Endothelial cell of umbilical vein (primary cell): ENCODE measurements around the gene BPI. TPM values are rescaled to one million over a fixed set of nuclear protein-coding genes. Genes with fewer than 3 reads are reported as not detected.

ENCODE experiments used
- BruUV-seq: library from RNA; stranded (reverse); fragments of 400-500 nt; replicated peaks from 2 replicates; lab custom pipeline; 2021; lab: Mats Ljungman, UMichigan
- CTCF ChIA-PET: fragments of 300-600, 350-600 bp; sonication (Branson Sonifier 250); formaldehyde crosslinking; loops from one replicate; lab custom pipeline; 2021; ENCODE audit warnings: antibody characterized with exemption, inconsistent platforms; lab: Charles Lee
- POLR2A ChIA-PET: fragments of 300-600, 350-600 bp; sonication (Branson Sonifier 250); formaldehyde crosslinking; loops from one replicate; lab custom pipeline; 2021; ENCODE audit warnings: antibody characterized with exemption, inconsistent platforms; lab: Charles Lee
- DNase-seq: peaks from one replicate; pipeline ENCODE4 v3.0.0-alpha.2; 2011; ENCODE audit warnings: low read depth, low spot score
- FAIRE-seq: peaks from 2 replicates; lab custom pipeline; 2011; peaks lifted over from hg19 to GRCh38; lab: Jason Lieb, UNC
- H2AFZ ChIP-seq: 2 replicates; pipeline ENCODE4 v1.6.0; 2012; ENCODE audit warnings: low read depth, low read length, control low read depth, inconsistent platforms
- H3K27ac ChIP-seq: 2 replicates; pipeline ENCODE4 v1.5.1; 2011; ENCODE audit warnings: low read depth, mild to moderate bottlenecking, control low read depth, low read length, moderate library complexity; ENCODE audit not compliant: insufficient read depth
- H3K27me3 ChIP-seq, 2 experiments: 2 replicates each; pipeline versions ENCODE4 v1.6.0 to v1.6.1; 2011; ENCODE audit warnings: low read length in 2 of 2, mixed read lengths in 1 of 2; ENCODE audit not compliant: control insufficient read depth in 2 of 2, insufficient read depth in 2 of 2
- H3K36me3 ChIP-seq, 2 experiments: 2 replicates in 1 of 2; 3 replicates in 1 of 2; pipeline ENCODE4 v1.5.1; 2011; ENCODE audit warnings: low read length in 2 of 2, mild to moderate bottlenecking in 1 of 2, moderate library complexity in 1 of 2; ENCODE audit not compliant: control insufficient read depth in 2 of 2, insufficient read depth in 2 of 2; ENCODE audit errors: extremely low read depth in 1 of 2
- H3K4me1 ChIP-seq: 3 replicates; pipeline ENCODE4 v1.5.1; 2011; ENCODE audit warnings: mild to moderate bottlenecking, low read length; ENCODE audit not compliant: control insufficient read depth, insufficient read depth; ENCODE audit errors: extremely low read depth
- H3K4me2 ChIP-seq: 2 replicates; pipeline ENCODE4 v1.6.1; 2011; ENCODE audit warnings: low read length, control low read depth, mixed read lengths; ENCODE audit not compliant: insufficient read depth
- H3K4me3 ChIP-seq, 3 experiments: fragments of 200-600 bp in 1 of 3; sonication (generic), shearing (Covaris generic) in 1 of 3; replicated peaks in 1 of 3; 2 replicates each; pipeline ENCODE4 v1.5.1; 2011 to 2016; ENCODE audit warnings: control low read depth in 3 of 3, low read length in 3 of 3, mild to moderate bottlenecking in 2 of 3, inconsistent platforms in 1 of 3, low read depth in 1 of 3, moderate library complexity in 1 of 3; ENCODE audit not compliant: insufficient read depth in 1 of 3
- H3K79me2 ChIP-seq: 2 replicates; pipeline ENCODE4 v1.6.0; 2012; ENCODE audit warnings: low read length, inconsistent platforms; ENCODE audit not compliant: control insufficient read depth, insufficient read depth
- H3K9ac ChIP-seq: replicated peaks from 2 replicates; pipeline ENCODE3; 2011; ENCODE audit warnings: low read length, control low read depth; ENCODE audit not compliant: insufficient read depth; ENCODE audit errors: extremely low read depth
- H3K9me1 ChIP-seq: replicated peaks from 3 replicates; pipeline ENCODE4 v1.6.0; 2011; ENCODE audit warnings: mild to moderate bottlenecking, low read length; ENCODE audit not compliant: control insufficient read depth, insufficient read depth; ENCODE audit errors: extremely low read depth
- H3K9me3 ChIP-seq: replicated peaks from 2 replicates; pipeline ENCODE4 v1.5.1; 2012; ENCODE audit warnings: low read length, inconsistent platforms; ENCODE audit not compliant: control insufficient read depth, insufficient read depth
- H4K20me1 ChIP-seq: replicated peaks from 2 replicates; pipeline ENCODE3; 2011; ENCODE audit warnings: mild to moderate bottlenecking, low read length; ENCODE audit not compliant: control insufficient read depth, insufficient read depth; ENCODE audit errors: extremely low read depth
- CTCF ChIP-seq, 2 donors: IDR thresholded peaks; 1 replicate in 1 of 2; 2 replicates in 1 of 2; pipeline ENCODE4 v1.5.1; 2011; ENCODE audit warnings: low read length in 2 of 2, mild to moderate bottlenecking in 2 of 2, moderate library complexity in 2 of 2, control low read depth in 1 of 2, inconsistent platforms in 1 of 2, low read depth in 1 of 2; ENCODE audit not compliant: insufficient read depth in 1 of 2; ENCODE audit errors: extremely low read depth in 1 of 2
- EZH2 ChIP-seq: IDR thresholded peaks from 2 replicates; pipeline ENCODE4 v1.6.1; 2012; ENCODE audit warnings: borderline replicate concordance, low read depth, mild to moderate bottlenecking, moderate library complexity, low read length, inconsistent platforms; ENCODE audit not compliant: severe bottlenecking
- FOS ChIP-seq: IDR thresholded peaks from 2 replicates; pipeline ENCODE4 v1.6.1; 2011; ENCODE audit warnings: mild to moderate bottlenecking, low read length, moderate library complexity, borderline replicate concordance; ENCODE audit not compliant: insufficient read depth
- GATA2 ChIP-seq: IDR thresholded peaks from 2 replicates; pipeline ENCODE4 v1.7.0; 2011; ENCODE audit warnings: low read depth, mild to moderate bottlenecking, moderate library complexity, mixed read lengths, low read length; ENCODE audit not compliant: insufficient read length, insufficient read depth
- JUN ChIP-seq: IDR thresholded peaks from 2 replicates; pipeline ENCODE4 v1.6.1; 2011; ENCODE audit warnings: borderline replicate concordance, low read depth; ENCODE audit not compliant: insufficient read length, insufficient read depth
- MAX ChIP-seq: IDR thresholded peaks from 2 replicates; pipeline ENCODE4 v1.6.1; 2011; ENCODE audit not compliant: insufficient read depth, insufficient read length
- MYC ChIP-seq: IDR thresholded peaks from one replicate; pipeline ENCODE4 v1.6.1; 2011; ENCODE audit warnings: mild to moderate bottlenecking, low read depth, low read length
- POLR2A ChIP-seq: IDR thresholded peaks from 2 replicates; pipeline ENCODE4 v1.6.1; 2012; ENCODE audit warnings: low read depth, mild to moderate bottlenecking, control low read depth, low read length
- POLR2AphosphoS5 ChIP-seq: IDR thresholded peaks from 2 replicates; pipeline ENCODE4 v1.6.1; 2012; ENCODE audit warnings: low read depth, mild to moderate bottlenecking, control low read depth, low read length, moderate library complexity; ENCODE audit not compliant: insufficient read depth
- dilution Hi-C: fragments of 300-500 bp; cut with MboI; formaldehyde crosslinking; loops from one replicate; pipeline ENCODE4 v1.15.0; 2019; ENCODE audit warnings: low sequenced_read_pairs; ENCODE audit not compliant: extremely low pct_ligation_motif_present
- intact Hi-C: fragments of 100-400 bp; cut with micrococcal nuclease; formaldehyde crosslinking; loops from one replicate; pipeline ENCODE4 v1.10.0; 2022
- polyA plus RNA-seq, 4 experiments: library from polyadenylated mRNA; depleted of rRNA in 3 of 4; stranded (reverse) in 3 of 4; unstranded in 1 of 4; fragments of >200 nt; gene quantifications; 2 replicates each; pipeline versions ENCODE4 v1.2.1 to v1.2.3, GENCODE V29; 2011 to 2012; ENCODE audit warnings: missing spikeins in 1 of 4
- total RNA-seq: library from RNA; stranded (reverse); gene quantifications from 2 replicates; pipeline ENCODE4 v1.2.3, GENCODE V29; 2021

BPI gene
- total and polyA plus RNA-seq, 2 donors (not counting 3 experiments of a cell fraction or from before 2014, with no cell fraction given): not detected

GRCh38 chr20:38334016-38334415, 30.1 kb downstream of the BPI start:
- no peaks in the 10 kb centered on the region for H3K27me3 ChIP-seq

GRCh38 chr20:38336726-38337125, 32.8 kb downstream of the BPI start:
- dilution Hi-C loops (no loop called here), intact Hi-C loops (loop anchor here (1.0 kb wide), 1 partner anchor 72 kb away; no protein-coding TSS in a partner anchor)
- FAIRE-seq: no peak
- no peaks in the 10 kb centered on the region for H3K4me1 ChIP-seq
- no peak for DNase-seq
- no peaks in the 10 kb centered on the region for H3K9me1 ChIP-seq
- H3K36me3 ChIP-seq: no peaks in the 10 kb centered on the region
- POLR2A ChIA-PET: no interaction called here
- H3K9me3 ChIP-seq: no peaks in the 10 kb centered on the region
- H3K4me2 ChIP-seq: no peak overlapping the region
- BruUV-seq: no TSS peak
- no peak overlapping the region for H3K27ac ChIP-seq
- H3K27me3 ChIP-seq: no peaks in the 10 kb centered on the region
- CTCF ChIA-PET: interaction anchor here (1.1 to 1.6 kb wide), 4 partner anchors 12 to 72 kb away, joined by 3 to 7 read pairs (median 4); no protein-coding TSS in a partner anchor
- TF ChIP-seq POLR2AphosphoS5: no peak
- TF ChIP-seq EZH2: no peak
- no peak for TF ChIP-seq JUN
- no peak for TF ChIP-seq CTCF (IDR thresholded peaks at IDR 0.05; ENCODE audit: extremely low read depth in 1 of 2, insufficient read depth in 1 of 2, low read depth in 1 of 2, low read length in 2 of 2)
- TF ChIP-seq MYC: no peak
- no peak for TF ChIP-seq FOS
- TF ChIP-seq GATA2: no peak
- TF ChIP-seq MAX: no peak
- no peak for TF ChIP-seq POLR2A
- H3K4me3 ChIP-seq: no peak overlapping the region
- no peak overlapping the region for H2AFZ ChIP-seq
- no peaks in the 10 kb centered on the region for H3K79me2 ChIP-seq
- H4K20me1 ChIP-seq: no peaks in the 10 kb centered on the region
- H3K9ac ChIP-seq: no peak overlapping the region

More at GRCh38 chr20:38334016-38334415, 30.1 kb downstream of the BPI start:
- no peaks in the 10 kb centered on the region for H3K9me3 ChIP-seq
- TF ChIP-seq JUN (no peak), POLR2AphosphoS5 (no peak), MAX (no peak), EZH2 (no peak)
- H3K36me3 ChIP-seq: no peaks in the 10 kb centered on the region
- no peaks in the 10 kb centered on the region for H3K79me2 ChIP-seq
- CTCF ChIA-PET: no interaction called here
- dilution Hi-C loops: no loop called here
- DNase-seq: no peak
- H3K9ac ChIP-seq: no peak overlapping the region
- no TSS peak for BruUV-seq
- POLR2A ChIA-PET: no interaction called here
- no peaks in the 10 kb centered on the region for H3K9me1 ChIP-seq
- no peaks in the 10 kb centered on the region for H3K4me1 ChIP-seq
- no peaks in the 10 kb centered on the region for H4K20me1 ChIP-seq
- H3K4me2 ChIP-seq: no peak overlapping the region
- no peak overlapping the region for H2AFZ ChIP-seq
- H3K27ac ChIP-seq: no peak overlapping the region
- FAIRE-seq: no peak
- intact Hi-C loops: no loop called here
- H3K4me3 ChIP-seq: no peak overlapping the region
